Inferior parietal cortex (tissue), 1 donor: ENCODE measurements around the gene GSDMA.

ENCODE experiments used
- DNase-seq: peaks from one replicate; pipeline ENCODE4 v3.0.0-alpha.2; 2016; ENCODE audit errors: extremely low spot score

The GSDMA gene

DNA sequence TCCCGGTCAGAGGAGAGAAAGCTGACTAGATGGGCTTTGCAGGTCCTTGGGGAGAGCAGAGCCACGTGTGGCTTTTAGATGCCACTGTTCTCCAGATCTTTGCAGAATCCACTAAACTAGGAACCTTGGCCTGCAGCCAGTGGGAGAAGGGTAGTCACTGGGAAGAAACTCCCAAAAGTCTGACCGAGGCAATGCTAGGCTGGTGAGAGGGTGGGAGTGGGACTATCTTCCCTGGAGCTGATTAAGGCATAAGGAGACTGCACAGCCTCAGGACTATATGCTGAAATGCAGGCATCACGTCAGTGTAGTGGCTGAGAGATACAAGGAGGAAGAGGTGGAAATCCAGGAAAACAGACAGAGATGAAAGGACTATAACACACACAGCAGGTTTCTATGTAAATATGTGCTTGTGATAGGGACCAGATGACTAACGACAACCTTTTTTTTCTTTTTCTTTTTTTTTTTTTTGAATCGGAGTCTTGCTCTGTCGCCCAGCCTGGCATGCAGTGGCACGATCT lies 2.2 kb upstream of the GSDMA start:
- DNase-seq: no peak

DNA sequence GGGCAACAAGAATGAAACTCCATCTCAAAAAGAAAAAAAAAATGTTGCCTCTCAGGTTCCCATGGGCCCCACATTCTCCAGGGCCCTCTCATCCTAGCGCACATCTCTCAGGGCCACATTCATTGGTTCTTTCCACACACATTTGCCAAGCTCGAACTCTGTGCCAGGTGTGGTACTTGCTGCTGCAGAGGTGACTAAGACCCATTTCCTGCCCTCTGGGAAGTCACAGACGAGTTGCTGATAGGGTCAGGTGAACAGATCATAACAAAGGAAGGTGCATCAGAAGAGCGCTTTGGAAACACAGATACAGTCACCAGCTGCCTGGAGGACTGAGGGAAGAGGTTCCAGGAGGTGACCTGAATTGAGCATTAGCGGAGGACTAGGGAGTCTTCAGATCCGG lies 1.0 kb downstream of the GSDMA start:
- DNase-seq: no peak

GRCh38 chr17:39965017-39965699 lies 2.4 kb downstream of the GSDMA start:
- no peak for DNase-seq

- no peak for DNase-seq
These were observed 4.0 kb downstream of the GSDMA start for GRCh38 chr17:39966771-39967170.

DNA sequence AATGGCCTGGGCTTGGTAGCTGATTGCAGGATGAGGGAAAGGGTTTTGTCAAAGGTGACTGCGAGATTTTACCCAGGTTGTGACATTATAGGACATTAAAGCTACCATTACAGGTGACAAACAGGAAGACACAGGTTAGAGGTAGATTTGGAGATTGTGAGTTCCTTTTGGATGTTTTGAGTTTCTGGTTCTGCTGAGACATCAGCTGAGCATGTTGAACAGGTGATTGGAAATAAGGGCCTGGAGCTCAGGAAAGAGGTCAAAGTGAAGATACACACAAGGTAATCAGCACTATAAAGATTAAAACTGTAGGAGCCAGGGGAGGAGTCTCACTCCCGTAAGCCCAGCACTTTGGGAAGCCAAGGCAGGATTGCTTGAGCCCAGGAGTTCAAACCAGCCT lies 6.0 kb downstream of the GSDMA start:
- no peak for DNase-seq

- DNase-seq: no peak
These were observed 6.6 kb downstream of the GSDMA start for GRCh38 chr17:39969375-39969774.

- DNase-seq: no peak
These were observed 7.4 kb downstream of the GSDMA start for GRCh38 chr17:39970157-39970692.

- no peak for DNase-seq
These were observed 8.3 kb downstream of the GSDMA start for GRCh38 chr17:39971076-39971603.

DNA sequence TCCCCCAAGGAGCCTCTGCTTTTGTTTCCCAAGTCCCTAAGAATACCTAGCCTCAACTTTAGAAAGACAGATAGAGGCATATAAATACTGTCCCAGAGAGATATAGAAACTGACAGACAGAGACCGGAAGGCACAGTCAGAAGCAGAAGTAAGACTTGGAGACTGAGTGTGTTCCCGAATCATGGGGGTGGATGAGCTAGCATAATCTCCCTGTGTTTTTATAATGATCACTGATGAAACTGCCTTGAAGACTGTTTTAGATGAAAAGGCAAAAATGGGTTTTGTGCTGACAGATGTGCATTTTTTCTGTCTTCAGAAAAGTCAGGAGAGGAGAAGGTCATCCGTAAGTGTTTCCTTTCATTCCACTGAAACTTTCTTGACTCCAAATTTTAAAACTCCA lies 9.5 kb downstream of the GSDMA start:
- no peak for DNase-seq

DNA sequence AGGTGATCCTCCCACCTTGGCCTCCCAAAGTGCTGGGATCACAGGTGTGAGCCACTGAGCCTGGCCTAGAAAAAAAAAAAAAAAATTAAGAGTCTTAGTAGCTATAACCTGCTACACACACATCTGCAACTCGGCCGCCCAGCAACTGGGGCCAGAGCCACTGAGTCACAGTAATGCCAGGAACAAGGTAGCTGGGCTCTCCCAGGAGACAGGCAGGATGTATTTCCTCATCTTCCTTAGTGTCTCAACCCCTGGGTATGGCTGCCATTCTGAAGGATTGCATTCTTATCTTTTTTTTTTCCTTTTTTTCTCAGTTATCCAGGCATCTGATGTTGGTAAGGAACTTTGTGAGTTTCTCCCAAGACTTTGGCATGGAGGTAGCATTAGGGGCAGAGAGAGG lies 10.7 kb downstream of the GSDMA start:
- DNase-seq: no peak

DNA sequence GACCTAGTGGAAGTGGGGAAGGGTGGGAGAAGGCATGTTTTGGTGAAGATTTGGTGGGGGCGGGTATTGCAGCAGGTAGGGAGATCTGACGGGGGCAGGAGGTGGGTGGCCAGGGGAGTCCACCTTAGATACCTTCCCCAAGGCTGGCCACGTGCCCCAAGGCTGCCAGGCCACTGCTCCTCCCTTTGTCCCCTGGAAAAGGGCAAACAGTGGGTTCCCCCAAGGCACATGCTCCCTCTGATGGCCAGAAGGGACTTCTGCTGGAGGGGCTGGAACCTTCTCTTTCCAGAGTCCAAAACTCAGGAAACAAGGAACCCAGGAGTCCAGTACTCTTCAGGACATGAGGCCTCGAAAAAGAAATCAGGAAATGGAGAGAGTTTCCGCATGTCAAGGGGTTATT lies 11.6 kb downstream of the GSDMA start:
- DNase-seq: no peak

- DNase-seq: no peak
These were observed 13.0 kb downstream of the GSDMA start for GRCh38 chr17:39975801-39976200.

DNA sequence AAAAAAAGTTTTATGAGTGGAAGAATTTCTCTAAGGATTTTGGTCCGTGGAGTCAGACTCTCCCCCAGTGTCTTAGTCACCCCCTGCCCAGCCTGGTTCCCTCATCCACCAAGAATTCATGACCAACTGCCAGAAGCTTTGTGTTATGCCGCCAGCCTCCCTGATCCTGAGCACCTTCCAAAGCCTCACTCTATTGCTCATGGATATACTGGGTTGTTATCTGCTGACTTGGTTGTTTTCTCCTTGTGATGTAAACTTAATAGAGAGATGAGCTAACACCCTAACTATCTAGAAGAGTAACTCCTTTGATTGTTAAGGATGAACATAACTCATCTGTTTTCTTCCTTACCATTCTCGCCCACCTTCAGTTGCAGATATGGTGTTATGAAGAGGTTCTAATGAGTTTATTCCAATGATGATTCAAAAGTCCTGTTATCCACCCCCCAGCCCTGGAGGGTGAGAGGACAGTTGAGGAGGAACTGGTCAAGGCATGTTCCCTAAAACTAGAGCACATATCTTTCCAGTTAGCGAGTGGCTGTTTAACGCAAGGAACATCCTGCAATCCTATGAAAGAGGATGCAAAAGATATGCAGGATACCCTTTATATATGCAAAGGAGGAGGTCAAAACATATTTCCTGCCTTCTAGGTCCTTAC lies 16.3 kb downstream of the GSDMA start:
- DNase-seq: no peak

DNA sequence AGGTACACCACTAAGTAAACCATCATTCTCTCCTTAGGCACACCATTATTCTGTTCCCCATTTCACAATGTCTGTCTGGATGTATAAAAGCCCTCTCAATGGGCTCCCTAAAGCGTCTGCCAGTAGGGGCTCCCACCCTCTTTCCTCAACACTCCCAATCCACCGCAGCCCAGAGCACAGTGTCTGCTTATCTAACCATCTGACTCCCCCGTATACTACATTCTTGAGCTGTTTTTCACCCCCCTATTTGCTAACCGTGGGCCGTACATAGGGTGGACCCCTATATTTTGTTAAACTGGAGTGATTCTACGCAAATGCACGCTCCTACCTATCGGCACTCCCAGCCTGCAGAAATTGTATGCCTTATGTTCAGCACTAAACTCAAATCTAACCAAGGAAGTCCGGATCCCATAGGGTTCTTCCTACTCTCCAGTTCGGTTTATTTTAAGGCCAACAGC lies 17.1 kb downstream of the GSDMA start:
- DNase-seq: peak; percentile 20

- DNase-seq: peak; percentile 99
These were observed 17.8 kb downstream of the GSDMA start, which contains the start of gene PSMD3 for GRCh38 chr17:39980351-39981206. TSS of gene PSMD3 (plus strand) at chr17:39980807. CDS start at chr17:39980971, 164 bp downstream.

DNA sequence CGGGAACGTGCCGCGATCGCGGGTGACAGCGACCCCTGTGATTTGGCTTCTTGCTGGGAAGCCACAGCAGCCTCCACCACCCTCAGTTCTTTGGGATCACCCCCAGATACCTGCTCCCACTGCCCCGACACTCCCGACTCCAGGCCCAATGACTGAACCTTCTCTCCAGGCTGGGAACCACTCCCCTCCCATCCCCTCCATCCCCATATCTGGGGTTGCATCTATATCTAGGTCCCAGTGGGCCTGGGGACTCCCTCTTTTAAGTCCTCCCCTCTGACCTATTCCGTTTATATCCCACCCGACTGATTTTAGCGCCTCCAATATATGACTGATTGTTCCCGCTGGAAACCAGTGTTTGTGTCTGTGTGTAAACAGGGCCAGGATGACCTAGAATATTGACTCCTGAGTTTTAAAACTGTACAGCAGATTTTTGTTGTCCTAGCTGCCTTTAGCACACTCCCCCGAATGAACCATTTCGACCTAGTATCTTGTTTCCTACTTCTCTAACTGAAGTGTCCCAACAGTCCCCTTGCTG lies 18.5 kb downstream of the GSDMA start:
- no peak for DNase-seq

DNA sequence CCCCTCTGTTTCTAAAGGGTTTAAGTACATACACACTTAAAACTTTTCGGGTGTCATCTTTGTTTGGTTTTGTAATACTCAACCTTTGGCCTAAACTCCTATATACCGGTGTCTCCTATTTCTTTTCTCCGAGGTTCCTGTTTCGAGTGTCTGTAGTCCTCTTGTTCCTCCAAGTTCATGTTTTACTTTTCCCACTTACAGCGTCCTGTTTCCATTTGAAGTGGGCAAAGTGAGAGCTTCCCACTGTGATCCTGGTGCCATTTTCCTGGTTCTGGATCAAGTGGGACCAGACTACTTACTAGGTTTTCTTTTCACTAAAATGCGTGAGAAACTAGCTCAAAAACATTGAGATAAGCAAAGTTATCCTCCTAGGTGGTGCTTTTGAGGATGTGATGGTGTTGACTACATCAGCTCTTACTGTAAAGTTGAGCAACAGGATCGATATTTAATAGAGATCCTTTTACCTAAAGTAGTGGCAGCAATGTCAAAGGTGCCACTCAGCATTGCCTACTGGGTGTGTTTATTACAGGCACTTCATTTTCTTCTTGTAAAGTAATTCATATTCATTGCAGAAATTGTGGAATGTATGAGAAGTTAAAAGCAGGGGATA lies 19.1 kb downstream of the GSDMA start:
- no peak for DNase-seq

DNA sequence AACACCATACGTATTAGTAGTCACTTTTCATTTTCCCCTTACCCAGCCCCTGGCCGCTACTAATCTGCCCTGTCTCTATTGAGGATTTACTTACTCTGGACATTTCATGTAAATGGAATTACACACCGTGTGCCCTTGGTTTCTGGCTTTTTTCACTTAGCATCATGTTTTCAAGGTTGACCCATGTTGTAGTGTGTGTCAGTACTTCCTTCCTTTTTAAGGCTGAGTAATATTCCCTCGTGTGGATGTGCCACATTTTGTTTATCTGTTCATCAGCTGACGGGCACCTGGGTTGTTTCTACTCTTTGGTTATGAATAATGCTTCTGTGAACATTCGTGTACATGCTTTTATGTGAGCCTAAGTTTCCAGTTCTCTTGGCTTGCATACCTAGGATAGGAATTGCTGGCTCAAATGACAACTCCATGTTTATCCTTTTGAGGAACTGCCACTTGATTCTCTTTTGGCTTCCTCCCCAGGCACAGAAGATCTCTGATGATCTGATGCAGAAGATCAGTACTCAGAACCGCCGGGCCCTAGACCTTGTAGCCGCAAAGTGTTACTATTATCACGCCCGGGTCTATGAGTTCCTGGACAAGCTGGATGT lies 25.5 kb downstream of the GSDMA start:
- DNase-seq: no peak

DNA sequence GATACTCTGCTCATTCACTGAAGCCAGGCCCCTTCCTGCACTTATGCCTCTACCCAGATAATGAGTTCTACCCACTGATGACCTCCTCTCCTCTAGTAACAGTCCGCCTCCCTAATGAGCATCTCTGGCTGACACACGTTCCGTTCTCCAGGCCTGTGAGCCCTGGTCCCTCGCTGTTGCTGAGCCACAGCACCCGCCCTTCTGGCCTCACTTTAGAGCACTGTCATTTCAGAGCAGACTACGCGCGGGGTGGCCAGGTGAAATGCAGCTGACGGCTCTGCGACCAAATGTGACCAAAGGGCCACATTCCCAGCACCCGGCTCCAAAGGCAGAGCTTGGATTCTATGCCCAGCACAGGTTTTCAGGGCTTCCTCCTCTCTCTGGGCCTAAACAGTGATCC lies 31.6 kb downstream of the GSDMA start:
- no peak for DNase-seq

DNA sequence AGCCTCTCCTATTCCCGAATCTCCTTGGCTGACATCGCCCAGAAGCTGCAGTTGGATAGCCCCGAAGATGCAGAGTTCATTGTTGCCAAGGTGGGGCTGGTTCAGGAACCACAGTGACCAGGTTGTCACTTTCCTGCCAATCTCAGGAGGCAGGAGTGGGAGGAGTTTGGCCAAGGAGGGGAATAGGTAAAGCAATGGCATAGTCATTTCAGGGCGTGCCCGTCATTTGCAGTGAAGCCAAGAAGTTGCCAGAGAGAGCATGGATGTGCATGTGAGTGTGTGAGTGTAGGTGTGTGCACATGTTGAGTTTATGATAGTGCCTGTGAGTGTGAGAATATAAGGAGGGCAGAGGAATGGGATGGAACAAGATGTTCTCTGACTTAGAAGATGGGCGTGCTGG lies 32.6 kb downstream of the GSDMA start:
- DNase-seq: no peak

DNA sequence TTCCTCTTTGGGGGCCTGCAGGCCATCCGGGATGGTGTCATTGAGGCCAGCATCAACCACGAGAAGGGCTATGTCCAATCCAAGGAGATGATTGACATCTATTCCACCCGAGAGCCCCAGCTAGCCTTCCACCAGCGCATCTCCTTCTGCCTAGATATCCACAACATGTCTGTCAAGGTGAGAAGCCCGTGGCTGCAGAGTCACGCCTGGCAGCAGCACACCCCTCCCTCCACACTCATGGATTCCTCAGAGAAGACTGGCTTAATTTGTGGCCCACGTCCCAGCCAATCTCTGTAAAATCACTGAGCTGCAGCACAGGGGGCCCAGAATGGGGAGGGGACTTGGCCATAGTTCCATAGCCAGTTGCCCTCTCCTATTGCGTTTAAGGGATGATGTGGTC lies 33.4 kb downstream of the GSDMA start:
- DNase-seq: no peak
